Left ventricle myocardium inferior (tissue), 1 donor: ENCODE data around the gene AP1M2. TPM values are rescaled to one million over a fixed set of nuclear protein-coding genes. Genes with fewer than 3 reads are reported as not detected.

Experiments used
- DNase-seq: peaks from one replicate; pipeline ENCODE4 v3.0.0-alpha.2; 2020
- H3K27ac ChIP-seq: fragments of 200-600 bp; replicated peaks from 2 replicates; pipeline ENCODE4 v1.8.0; 2021
- H3K27me3 ChIP-seq: fragments of 200-600 bp; 2 replicates; pipeline ENCODE4 v1.8.0; 2021; ENCODE audit warnings: low read depth
- H3K36me3 ChIP-seq: fragments of 200-600 bp; 2 replicates; pipeline ENCODE4 v1.8.0; 2021
- H3K4me1 ChIP-seq: fragments of 200-600 bp; 2 replicates; pipeline ENCODE4 v1.8.0; 2021
- H3K4me3 ChIP-seq: fragments of 200-600 bp; 2 replicates; pipeline ENCODE4 v1.8.0; 2021; ENCODE audit warnings: mild to moderate bottlenecking, moderate library complexity
- H3K9me3 ChIP-seq: fragments of 200-600 bp; replicated peaks from 2 replicates; pipeline ENCODE4 v1.8.0; 2021
- CTCF ChIP-seq: fragments of 200-600 bp; IDR thresholded peaks from 2 replicates; pipeline ENCODE4 v1.8.0; 2021; ENCODE audit warnings: antibody characterized with exemption, mild to moderate bottlenecking, borderline replicate concordance
- intact Hi-C: fragments of 100-400 bp; cut with micrococcal nuclease; formaldehyde crosslinking; loops from one replicate; pipeline ENCODE4 v1.11.0; 2022
- total RNA-seq: library from RNA; stranded (reverse); fragmentation: NEBNext Ultra II Directional; extraction: Animal tissue kit (Norgen Biotek cat#: 25700); gene quantifications from one replicate; pipeline ENCODE4 v1.2.1, GENCODE V29; 2021
- donor health status: DM: no; HTN: yes; CAD: no; lungs with severe emphysema.

AP1M2 gene
- total RNA-seq, 1 donor from 2014 or later: not detected

GRCh38 chr19:10566658-10567410, 20.3 kb downstream of the AP1M2 start:
- H3K36me3 ChIP-seq: no peaks in the 10 kb centered on the region
- no peaks in the 10 kb centered on the region for H3K9me3 ChIP-seq
- peak overlapping the region; percentile 96 for H3K4me3 ChIP-seq
- peaks cover 46% of the 10 kb centered on the region for H3K4me1 ChIP-seq
- no peaks in the 10 kb centered on the region for H3K27me3 ChIP-seq
- intact Hi-C loops: no loop called here
- TF ChIP-seq CTCF: no peak
- peak overlapping the region; percentile 93 for H3K27ac ChIP-seq
- no peak for DNase-seq

GRCh38 chr19:10566408-10566657, 20.8 kb downstream of the AP1M2 start:
- Histone ChIP-seq H3K27ac (peak overlapping the region; percentile 93), H3K27me3 (no peaks in the 10 kb centered on the region), H3K9me3 (no peaks in the 10 kb centered on the region), H3K4me3 (peak overlapping the region; percentile 96), H3K36me3 (peaks cover 2% of the 10 kb centered on the region), H3K4me1 (peaks cover 46% of the 10 kb centered on the region)
- DNase-seq: no peak
- no peak for TF ChIP-seq CTCF
- intact Hi-C loops: no loop called here

- Histone ChIP-seq H3K27ac (peak within 1 kb of the TSS; percentile 93), H3K4me3 (peak within 1 kb of the TSS; percentile 96), H3K4me1 (peaks cover 46% of the 10 kb centered on the region), H3K36me3 (peaks cover 8% of the 10 kb centered on the region), H3K27me3 (no peaks in the 10 kb centered on the region), H3K9me3 (no peaks in the 10 kb centered on the region)
- intact Hi-C loops: no loop called here
- peak; percentile 52 for TF ChIP-seq CTCF
- peak; percentile 99 for DNase-seq
Measured at GRCh38 chr19:10565567-10566407, 21.3 kb downstream of the AP1M2 start, which contains the start of gene KRI1. KRI1 (minus strand) TSS chr19:10566010; CDS start chr19:10565999, 11 bp downstream.

- Histone ChIP-seq H3K9me3 (no peaks in the 10 kb centered on the region), H3K4me3 (peak overlapping the region; percentile 96), H3K4me1 (peaks cover 46% of the 10 kb centered on the region), H3K36me3 (peaks cover 12% of the 10 kb centered on the region), H3K27ac (peak overlapping the region; percentile 93), H3K27me3 (no peaks in the 10 kb centered on the region)
- intact Hi-C loops: no loop called here
- no peak for DNase-seq
- TF ChIP-seq CTCF: no peak
Measured at GRCh38 chr19:10565028-10565566, 22.0 kb downstream of the AP1M2 start.

- peaks cover 37% of the 10 kb centered on the region for H3K36me3 ChIP-seq
Measured at GRCh38 chr19:10562609-10563008, 24.5 kb downstream of the AP1M2 start.

More at GRCh38 chr19:10562609-10563008, 24.5 kb downstream of the AP1M2 start:
- DNase-seq: no peak
- intact Hi-C loops: no loop called here
- Histone ChIP-seq H3K9me3 (no peaks in the 10 kb centered on the region), H3K27me3 (no peaks in the 10 kb centered on the region), H3K4me1 (peaks cover 28% of the 10 kb centered on the region), H3K4me3 (no peak overlapping the region), H3K27ac (no peak overlapping the region)
- TF ChIP-seq CTCF: no peak
